GM12872 (cell line): ENCODE results near the gene SPATA22.

Source experiments
- CTCF ChIP-seq: IDR thresholded peaks from 3 replicates; pipeline ENCODE4 v1.5.1; 2011; ENCODE audit warnings: low read depth, mild to moderate bottlenecking, low read length, moderate library complexity; ENCODE audit not compliant: insufficient read depth

SPATA22 gene

GRCh38 chr17:3485481-3486068 lies 14.0 kb upstream of the SPATA22 start:
- no peak for TF ChIP-seq CTCF

- no peak for TF ChIP-seq CTCF
These were observed 11.2 kb upstream of the SPATA22 start for GRCh38 chr17:3482852-3483251.

GRCh38 chr17:3479988-3480387 lies 8.4 kb upstream of the SPATA22 start:
- TF ChIP-seq CTCF, result no peak

- TF ChIP-seq CTCF, result no peak
These were observed 4.4 kb upstream of the SPATA22 start, which contains the start of gene ASPA for GRCh38 chr17:3475812-3476610. Gene ASPA, plus strand, starts transcription at chr17:3475997. Its CDS starts 163 bp downstream, at chr17:3476160.

- TF ChIP-seq CTCF, result no peak
These were observed 3.6 kb upstream of the SPATA22 start for GRCh38 chr17:3475251-3475685.

GRCh38 chr17:3474212-3474611 lies 2.6 kb upstream of the SPATA22 start:
- no peak for TF ChIP-seq CTCF

GRCh38 chr17:3472137-3472536 lies 518 bp upstream of the SPATA22 start:
- TF ChIP-seq CTCF, result no peak
